T1000 (cell line): ENCODE results near the gene DOCK11.
"Not testable (repeated sequence)": the region's sequence is repeated elsewhere in the genome, so short reads cannot be mapped to it uniquely, and the experiment has no call there.

Experiments used
- DNase-seq: peaks from one replicate; lab custom pipeline; 2025; ENCODE audit warnings: mixed read lengths; lab: John Stamatoyannopoulos, UW

DOCK11 gene

DNA sequence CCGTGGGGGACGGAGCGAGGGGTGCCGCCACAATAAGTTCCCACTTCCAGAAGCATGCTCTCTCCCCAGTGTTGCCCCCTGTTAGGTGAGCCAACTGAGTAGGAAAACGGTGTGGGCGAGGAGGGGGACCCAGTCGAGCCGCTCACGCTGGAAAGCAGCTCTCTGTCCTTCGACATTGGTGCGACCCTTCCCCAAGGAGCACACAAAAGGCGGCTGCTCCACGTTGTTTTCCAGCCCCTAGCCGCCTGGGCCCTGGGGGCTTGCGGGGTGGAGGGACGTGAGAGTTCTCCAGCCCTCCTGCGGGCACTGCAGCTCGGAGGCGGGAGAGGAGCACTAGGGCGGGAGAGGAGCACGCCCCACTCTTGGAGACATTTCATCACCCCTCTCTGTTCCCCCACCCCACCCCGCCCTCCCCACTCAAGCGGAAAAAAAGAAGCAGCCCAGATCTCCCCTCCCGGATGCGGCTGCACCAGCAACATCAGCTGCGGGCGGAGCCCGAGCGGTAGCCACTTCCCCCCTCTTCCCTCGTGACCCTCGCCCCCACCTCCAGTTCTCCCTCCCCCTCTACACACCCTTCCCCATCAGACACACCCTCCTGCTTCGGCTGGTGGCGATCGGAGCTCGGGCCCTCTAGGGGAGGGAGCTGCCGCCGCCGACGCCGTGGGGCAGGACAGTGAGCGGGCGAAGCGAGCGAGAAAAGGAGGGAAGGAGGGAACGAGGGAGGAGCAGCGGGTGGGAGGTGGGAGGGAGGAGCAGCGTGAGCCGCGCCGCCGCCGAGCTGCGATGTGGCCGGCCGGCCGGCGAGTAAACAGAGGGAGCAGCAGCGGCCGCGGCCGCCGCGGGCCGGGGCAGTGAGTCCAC is at the start of gene DOCK11:
DOCK11 (plus strand) TSS at position 755 of the 861 bp plus-strand sequence. CDS start 157 bp downstream, outside the sequence.
- peak; percentile 10 for DNase-seq

DNA sequence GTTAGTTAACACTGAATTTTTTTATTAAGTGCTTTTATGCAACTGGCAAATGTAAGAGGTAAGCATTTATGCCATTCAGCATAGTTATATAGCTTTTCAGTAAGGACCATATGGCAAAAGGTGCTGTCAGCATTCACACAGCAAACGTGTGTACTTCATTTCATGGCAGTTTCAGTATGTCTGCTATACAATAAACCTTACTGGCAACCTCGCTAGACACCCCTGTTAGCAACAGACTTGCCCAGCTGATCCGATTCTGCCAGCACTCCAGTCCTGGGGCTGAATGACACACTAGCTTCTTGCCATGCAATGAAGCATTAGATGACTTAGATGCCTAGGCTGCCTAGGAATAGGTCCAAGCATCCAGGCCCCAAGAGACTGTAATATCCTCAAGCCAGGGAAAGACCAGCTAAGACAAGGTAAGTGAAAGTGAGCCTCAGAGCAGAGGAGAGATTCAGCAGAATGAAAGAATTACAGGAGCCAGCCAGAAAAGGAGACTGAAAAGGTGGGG is 47.3 kb upstream of the DOCK11 start:
- DNase-seq, result no peak

DNA sequence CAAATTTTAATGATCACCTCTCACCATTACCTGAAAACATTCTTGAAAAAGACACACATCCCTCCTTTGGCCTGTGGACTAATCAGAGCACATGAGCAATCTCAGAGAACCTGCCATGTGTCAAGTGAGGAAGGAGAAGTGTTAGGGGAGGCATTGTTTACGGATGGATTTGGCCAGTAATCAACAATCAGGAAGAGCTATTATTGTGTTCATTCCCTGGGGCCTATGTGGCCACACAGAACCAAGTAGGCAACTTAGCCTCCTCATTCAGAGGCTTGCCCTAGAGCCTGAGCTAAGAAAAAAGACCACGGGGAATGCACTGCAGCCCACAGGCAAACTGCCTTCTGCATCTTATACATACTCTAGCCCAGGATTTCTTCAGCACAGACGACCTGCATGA is 40.6 kb upstream of the DOCK11 start:
- no peak for DNase-seq

DNA sequence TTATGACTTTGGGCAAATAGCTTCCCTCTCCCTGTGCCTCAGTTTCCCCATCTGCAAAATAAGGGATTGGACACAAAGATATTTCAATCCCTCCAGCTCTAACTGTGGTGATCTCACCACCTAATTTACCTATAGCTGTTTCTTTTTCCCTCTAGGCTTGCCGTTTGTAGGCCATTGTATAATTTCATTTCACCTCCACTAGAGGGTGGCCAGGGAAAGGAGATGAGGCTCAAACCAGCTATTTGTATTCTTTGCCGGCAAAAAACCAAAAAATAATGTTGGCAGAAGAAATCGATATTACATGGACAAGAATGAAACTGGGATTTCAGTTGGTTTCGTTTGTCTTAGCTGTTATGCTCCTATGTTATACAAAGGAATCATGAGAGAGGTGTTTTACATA is 36.1 kb upstream of the DOCK11 start:
- no peak for DNase-seq

DNA sequence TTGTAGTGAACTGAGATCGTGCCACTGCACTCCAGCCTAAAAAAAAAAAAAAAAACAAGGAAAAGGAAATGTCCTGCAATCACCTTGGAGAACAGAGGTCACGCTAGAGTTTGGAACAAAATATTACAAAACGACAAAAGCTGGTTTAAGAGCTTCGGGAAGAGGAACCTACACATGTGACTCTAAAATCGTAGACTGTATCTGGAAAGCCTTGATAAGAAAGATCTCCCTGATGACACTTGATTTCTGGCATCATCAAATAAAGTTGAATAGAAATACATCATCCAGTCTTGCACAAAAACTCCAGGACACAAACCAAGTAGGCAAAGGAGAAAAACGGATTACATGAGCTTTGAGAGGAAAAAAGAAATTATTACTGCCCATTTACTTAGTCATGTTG is 31.1 kb upstream of the DOCK11 start:
- no peak for DNase-seq

DNA sequence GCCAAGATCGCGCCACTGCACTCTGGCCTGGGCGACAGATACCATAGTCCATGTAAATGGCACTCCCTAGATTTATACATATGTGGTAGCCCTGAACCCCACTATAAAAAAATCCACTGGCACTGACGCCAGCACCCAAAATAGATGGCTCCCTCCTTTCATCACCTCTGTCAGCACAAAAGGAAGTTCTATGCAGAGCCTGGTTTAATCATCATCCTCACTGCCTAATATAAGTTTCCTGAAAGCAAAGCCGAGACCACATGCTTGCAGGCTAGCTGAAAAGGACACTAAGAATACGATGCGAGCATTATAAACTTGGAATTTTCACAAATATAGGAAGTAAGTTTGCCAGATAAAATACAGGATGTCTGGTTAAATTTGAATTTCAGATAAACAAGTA is 27.5 kb upstream of the DOCK11 start:
- DNase-seq, result no peak

DNA sequence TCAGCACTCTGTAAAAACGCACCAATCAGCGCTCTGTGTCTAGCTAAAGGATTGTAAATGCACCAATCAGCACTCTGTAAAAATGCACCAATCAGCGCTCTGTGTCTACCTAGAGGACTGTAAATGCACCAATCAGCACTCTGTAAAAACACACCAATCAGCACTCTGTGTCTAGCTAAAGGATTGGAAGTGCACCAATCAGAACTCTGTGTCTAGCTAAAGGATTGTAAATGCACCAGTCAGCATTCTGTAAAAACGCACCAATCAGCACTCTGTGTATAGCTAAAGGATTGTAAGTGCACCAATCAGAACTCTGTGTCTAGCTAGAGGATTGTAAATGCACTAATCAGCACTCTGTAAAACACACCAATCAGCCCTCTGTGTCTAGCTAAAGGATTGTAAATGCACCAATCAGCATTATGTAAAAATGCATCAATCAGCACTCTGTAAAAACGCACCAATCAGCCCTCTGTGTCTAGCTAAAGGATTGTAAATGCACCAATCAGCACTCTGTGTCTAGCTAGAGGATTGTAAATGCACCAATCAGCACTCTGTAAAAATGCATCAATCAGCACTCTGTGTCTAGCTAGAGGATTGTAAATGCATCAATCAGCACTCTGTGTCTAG is 24.8 kb upstream of the DOCK11 start:
- not testable (repeated sequence) for DNase-seq

DNA sequence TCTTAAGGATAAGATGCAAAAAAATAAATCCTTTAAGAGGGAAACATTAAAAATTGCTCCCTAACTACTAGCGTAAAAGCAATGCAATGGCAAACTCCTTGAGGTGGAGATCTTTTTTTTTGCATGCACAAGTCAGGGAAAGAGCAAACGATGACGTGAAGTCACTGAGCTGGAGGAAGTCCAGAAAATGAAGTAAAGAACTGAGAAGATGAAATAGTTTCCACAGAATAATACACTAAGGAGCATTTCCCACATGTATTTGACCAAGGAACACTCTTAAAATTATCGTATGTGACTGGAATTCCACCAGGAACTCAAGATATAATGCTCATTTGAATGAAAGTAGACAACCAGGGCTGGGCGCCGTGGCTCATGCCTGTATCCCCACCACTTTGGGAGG is 21.0 kb upstream of the DOCK11 start:
- no peak for DNase-seq

DNA sequence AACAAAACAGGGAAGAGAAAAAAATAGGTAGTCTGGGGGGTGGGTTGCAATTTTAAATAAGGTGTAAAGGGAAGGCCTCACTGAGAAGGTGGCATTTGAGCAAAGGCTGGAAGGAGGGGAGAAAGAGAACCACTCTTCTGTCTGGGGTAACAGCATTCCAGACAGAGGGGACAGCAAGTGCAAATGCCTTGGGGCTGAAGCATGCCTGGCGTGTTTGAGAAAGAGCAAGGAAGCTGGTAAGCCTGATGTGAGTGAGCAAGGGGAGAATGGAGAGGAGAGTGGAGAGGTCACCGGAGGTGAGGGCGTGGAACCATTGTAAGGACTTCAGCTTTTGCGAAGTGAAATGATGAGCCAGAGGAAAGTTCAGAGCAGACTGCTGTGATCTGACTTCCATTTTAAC is 19.7 kb upstream of the DOCK11 start:
- no peak for DNase-seq

DNA sequence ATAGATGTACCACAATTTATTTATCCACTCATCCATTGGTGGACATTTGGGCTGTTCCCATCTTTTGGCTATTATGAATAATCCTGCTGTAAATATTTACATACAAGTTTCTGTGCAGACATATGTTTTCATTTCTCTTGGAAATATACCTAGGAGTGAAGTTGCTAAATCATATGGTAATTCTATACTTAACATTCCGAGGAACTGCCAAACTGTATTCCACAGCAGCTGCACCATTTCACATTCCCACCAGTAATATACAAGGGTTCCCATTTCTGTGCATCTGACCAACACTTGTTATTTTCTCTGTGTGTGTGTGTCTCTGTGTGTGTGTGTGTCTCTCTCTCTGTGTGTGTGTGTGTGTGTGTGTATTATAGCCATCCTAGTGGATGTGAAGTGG is 15.4 kb upstream of the DOCK11 start:
- no peak for DNase-seq

DNA sequence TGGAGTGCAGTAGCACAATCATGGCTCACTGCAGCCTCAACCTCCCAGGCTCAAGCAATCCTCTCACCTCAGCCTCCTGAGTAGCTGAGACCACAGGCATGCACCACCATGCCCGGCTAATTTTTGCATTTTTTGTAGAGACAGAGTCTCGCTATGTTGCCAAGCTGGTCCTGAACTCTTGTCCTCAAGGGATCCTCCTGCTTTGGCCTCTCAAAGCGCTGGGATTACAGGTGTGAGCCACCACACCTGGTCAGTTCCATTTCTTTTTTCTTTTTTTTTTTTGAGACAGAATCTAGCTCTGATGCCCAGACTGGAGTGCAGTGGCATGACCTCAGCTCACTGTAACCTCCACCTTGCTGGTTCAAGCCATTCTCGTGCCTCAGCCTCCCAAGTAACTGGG is 13.2 kb upstream of the DOCK11 start:
- DNase-seq, result not testable (repeated sequence)

DNA sequence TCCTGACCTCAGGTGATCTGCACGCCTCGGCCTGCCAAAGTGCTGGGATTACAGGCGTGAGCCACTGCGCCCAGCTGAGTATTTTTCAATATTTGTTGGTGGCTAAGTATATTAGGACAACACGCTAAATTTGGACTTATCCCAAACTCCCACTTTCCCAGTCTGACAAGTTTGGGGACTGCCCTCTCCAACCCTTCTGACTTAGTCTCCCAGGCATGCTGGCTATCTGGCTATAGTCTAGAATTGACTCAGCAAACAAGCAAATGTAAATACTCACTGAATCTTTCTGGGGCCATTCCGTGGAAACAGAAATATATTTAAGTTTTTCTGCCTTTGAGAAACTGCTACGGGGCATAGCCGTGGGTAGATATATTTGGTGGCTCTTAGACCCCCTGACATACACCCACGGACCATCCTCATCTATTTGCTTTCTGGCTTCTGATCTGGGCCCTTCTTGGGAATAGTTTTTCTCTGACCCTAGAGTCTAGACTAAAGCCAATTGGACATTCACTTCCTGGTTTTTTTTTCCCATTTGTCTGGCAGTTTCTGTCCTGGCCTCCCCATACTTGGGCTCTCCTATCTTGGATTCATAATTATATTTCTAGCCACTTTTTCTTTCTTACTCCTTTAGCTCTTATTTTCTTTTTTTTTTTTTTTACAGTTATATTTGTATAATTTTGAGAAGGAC is 11.3 kb upstream of the DOCK11 start:
- no peak for DNase-seq

DNA sequence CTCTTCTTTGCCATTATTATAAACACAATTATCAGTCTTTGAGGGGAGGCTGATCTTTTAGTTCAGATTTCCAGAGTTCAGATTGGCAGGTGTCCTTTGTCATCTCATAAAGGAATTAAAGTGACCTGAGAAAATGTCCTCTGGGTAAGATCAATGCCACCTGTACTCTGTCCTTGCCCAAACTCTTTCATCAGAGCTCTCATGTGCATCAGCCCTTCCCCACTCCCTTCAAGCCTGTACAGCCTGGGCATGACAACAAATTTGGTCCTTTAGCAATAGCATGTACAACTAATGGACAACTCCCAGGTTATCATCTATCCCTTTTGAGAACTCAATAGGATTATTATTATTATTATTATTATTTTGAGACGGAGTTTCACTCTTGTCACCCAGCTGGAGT is 8.9 kb upstream of the DOCK11 start:
- DNase-seq, result not testable (repeated sequence)

DNA sequence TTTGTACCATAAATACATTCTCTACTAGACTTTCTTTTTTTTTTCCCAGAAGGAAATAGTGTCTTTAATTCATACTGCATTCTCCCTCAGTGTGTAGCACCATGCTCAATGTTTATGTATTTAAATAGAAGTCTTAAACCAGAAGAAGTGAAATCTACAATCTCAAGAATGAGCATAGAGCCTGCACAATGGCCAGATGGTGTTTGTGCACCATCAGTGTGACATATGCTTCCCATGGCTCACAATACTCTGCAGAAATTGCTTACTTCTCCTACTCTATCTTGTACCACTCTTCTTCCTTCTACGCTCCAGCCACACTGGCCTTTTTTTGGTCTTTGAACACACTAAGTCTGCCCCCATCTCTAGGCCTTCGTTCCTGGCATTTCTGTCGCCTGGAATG is 2.6 kb upstream of the DOCK11 start:
- DNase-seq, result no peak

DNA sequence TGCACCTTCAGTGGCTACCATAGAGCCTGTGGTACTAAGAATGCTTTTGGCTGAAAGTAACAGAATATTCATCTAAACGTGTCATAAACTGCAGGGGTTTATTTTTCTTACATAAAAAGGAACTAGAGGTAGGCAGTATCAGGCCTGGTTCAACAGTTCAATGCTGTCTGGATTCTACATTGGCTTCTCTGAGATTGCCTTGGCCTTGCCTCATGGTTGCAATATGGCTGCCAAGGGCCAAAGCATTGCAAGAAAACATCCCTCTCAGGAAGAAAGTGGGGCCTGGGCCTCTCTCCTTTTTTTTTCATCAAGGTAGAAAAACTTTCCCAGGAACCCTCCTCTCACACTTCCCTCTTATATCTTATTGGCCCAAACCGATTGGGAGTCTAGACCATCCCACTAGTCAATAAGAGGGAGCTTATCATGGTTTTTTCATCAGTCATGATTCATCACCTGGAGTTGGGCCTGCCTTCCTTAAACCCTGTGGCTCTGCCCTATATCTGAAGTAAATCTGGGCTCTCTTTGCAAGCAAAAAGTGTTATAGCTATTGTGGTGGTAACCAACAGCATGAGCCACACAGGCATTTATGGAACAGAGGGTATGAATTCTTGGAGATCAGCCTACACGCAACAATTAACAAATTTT is 1.8 kb upstream of the DOCK11 start:
- no peak for DNase-seq

DNA sequence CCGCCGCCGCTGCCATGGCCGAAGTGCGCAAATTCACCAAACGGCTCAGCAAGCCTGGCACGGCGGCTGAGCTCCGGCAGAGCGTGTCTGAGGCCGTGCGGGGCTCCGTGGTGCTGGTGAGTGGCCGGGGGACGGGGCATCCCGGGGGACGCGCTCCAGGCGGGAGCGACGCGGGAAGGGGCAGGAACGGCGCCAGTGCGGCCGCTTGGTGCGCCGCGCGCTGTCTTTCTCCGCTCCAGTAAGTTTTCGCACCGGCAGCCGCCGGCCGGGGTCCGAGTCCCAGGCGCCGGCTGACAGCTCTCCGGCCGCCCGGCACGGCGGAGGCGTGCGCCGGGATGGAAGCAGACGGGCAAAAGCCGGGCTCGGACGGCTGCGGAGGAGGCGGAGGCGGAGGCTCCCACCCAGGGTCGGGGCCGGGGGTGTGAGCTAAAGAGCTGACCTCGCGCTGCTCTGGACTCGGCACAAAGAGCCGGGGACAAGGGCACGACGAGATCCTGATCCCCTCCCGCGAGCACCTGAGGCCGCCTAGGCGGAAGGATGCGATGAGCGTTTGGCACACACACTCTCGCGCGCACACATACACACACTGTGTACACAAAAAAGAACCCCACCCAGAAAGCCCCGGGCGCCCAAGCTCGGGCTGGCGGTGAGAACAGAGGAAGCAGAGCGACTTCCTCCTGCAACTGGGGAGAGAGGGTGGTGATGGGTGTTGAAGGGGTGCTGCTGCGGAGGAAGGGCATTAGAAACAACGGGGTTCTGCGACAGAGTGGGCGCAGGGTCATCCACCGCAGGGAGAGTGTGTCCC is 545 bp downstream of the DOCK11 start:
- DNase-seq, result no peak

DNA sequence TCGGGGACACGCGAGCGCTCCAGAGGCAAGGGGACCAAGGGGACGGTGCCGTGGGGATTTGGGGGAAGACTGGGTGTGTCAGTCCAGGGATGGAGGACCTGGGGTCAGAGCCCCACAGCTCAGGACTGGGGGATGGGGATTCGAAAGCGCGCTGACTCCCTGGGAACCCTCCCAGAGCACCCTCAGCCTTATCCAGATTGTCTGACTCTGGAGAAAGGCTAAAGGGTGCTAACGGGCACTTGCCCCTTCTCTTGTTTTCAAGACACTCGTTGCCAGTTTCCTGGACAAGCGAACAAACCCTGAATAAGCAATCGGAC is 1.1 kb downstream of the DOCK11 start:
- DNase-seq, result no peak

DNA sequence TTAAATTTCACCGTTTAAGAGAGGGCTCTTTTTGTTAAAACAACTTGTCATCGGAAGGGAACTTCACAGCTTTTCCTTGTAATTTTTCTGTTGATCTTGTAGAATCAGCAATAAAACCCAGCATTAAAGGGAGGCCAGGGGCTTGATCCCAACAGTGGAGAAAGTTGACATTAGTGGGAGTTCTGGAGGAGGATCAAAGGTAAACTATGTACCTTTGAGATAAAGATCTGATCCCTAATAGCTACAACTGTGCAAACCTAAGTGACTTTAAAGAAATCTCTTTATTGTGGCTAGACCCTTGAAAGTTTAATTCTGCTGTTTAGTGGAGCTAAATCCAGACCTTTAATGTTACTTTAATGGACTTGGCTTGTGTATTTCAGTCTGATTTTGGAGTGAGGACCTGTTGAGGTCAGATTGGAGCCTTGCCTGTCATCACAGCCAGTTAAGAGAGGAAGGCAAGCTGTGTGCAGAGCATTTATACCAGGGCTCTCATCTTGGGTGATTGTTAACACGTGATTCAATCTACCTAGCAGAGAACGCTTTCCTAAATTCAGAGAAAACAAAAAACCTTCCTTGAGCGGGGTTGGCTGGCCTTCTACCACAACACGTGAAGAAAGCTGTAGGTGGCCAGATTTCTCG is 1.7 kb downstream of the DOCK11 start:
- DNase-seq, result no peak

DNA sequence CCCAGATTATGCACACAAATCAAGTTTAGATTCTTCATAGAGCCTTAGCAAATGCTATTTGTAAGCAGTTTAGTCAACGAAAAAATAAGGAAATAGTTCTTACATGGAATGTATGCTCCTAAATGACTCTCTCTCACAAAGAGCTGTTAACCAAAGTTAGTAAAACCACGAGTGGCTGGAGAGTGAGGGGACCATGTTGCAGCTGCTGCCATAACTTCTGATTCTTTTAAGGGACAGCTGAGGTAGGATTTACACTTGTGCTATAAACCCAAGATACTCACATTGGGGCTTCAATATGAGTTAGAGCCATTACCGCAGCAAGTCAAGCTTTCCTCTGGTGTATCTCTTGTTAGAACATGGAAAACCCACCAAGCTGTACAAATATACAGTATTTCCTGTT is 2.7 kb downstream of the DOCK11 start:
- DNase-seq, result no peak

DNA sequence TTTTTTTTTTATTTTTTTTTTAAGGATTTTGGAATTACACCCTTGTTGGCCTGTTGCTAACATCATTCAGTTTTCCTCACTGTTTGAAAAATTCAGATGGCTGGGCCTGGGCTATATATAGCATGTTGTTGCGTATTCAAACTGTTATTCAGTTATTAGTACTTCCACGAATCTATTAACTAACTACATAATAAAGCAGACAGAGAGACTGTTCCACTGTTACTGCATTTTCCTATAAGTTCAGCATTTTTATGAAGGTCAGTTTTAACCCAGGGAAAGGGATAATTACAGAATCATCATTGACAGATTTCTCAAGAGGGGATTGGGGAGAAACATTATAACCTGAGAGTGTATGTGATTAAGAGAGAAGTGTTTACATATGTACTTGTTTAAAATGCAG is 3.1 kb downstream of the DOCK11 start:
- DNase-seq, result no peak

DNA sequence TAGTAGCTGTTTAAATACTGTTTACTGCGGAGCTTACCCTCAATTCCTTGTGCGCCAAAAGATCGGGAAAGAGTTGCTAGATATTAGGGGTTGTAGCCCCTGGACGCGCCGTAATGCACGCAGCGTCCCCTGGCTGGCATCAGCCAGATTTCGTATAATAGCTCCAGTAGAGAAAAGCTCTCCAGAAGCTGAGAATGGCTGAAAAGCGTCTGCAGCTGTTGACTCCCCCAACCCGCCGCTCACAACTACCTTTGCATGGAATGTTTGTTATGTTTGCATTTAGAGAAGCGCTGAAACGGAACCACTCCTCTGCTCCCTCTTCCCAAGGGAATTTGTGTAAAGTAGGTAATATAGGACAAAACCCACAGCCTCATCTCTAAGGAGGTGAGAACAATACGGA is 3.7 kb downstream of the DOCK11 start:
- no peak for DNase-seq
